Mesenchymal stem cell (in vitro differentiated cells and primary cell): Measurements from ENCODE around the gene CCPG1.

ENCODE experiments used
- DNase-seq: peaks from one replicate; pipeline ENCODE4 v3.0.0-alpha.2; 2013
- H2AFZ ChIP-seq: one replicate; pipeline ENCODE4 v1.6.1; 2013; ENCODE audit warnings: low read depth, mild to moderate bottlenecking, control low read depth, inconsistent platforms, low read length, moderate library complexity
- H2AK5ac ChIP-seq: 2 replicates; pipeline ENCODE4 v1.6.1; 2013; ENCODE audit warnings: low read length, moderate library complexity, mild to moderate bottlenecking, inconsistent platforms; ENCODE audit not compliant: severe bottlenecking
- H2BK120ac ChIP-seq: one replicate; pipeline ENCODE4 v1.6.1; 2013; ENCODE audit warnings: low read depth, mild to moderate bottlenecking, inconsistent platforms, low read length, moderate library complexity
- H2BK12ac ChIP-seq, 2 experiments: one replicate each; pipeline ENCODE4 v1.6.1; 2013; ENCODE audit warnings: inconsistent platforms in 2 of 2, low read length in 2 of 2, mild to moderate bottlenecking in 2 of 2, moderate library complexity in 2 of 2, control low read depth in 1 of 2
- H2BK15ac ChIP-seq: one replicate; pipeline ENCODE4 v1.6.1; 2013; ENCODE audit warnings: mild to moderate bottlenecking, low read depth, inconsistent platforms; ENCODE audit not compliant: poor library complexity, severe bottlenecking
- H2BK5ac ChIP-seq: 2 replicates; pipeline ENCODE4 v1.6.1; 2013; ENCODE audit warnings: low read depth, mild to moderate bottlenecking, low read length, control low read depth, inconsistent platforms; ENCODE audit not compliant: poor library complexity, severe bottlenecking
- H3K14ac ChIP-seq, 2 experiments: one replicate each; pipeline ENCODE4 v1.6.1; 2013; ENCODE audit warnings: inconsistent platforms in 2 of 2, low read length in 2 of 2, control low read depth in 1 of 2, mild to moderate bottlenecking in 1 of 2, moderate library complexity in 1 of 2
- H3K18ac ChIP-seq, 2 experiments: one replicate each; pipeline ENCODE4 v1.6.1; 2013; ENCODE audit warnings: inconsistent platforms in 2 of 2, low read length in 2 of 2, control low read depth in 1 of 2, low read depth in 1 of 2, mild to moderate bottlenecking in 1 of 2
- H3K23ac ChIP-seq, 2 experiments: one replicate each; pipeline ENCODE4 v1.6.1; 2013; ENCODE audit warnings: inconsistent platforms in 2 of 2, low read length in 2 of 2, mild to moderate bottlenecking in 2 of 2, moderate library complexity in 2 of 2, control low read depth in 1 of 2
- H3K27ac ChIP-seq: 2 replicates; pipeline ENCODE4 v1.5.1; 2013; ENCODE audit warnings: mild to moderate bottlenecking, moderate library complexity, low read length, control low read depth, inconsistent platforms; ENCODE audit not compliant: poor library complexity, severe bottlenecking
- H3K27me3 ChIP-seq, 2 experiments: 2 replicates each; pipeline versions ENCODE4 v1.6.1 to v1.7.0; 2013; ENCODE audit warnings: low read length in 2 of 2, mild to moderate bottlenecking in 2 of 2, moderate library complexity in 2 of 2, control low read depth in 1 of 2, inconsistent platforms in 1 of 2; ENCODE audit not compliant: control insufficient read depth in 1 of 2, insufficient read depth in 1 of 2
- H3K36me3 ChIP-seq, 2 experiments: 2 replicates each; pipeline versions ENCODE4 v1.6.1 to v1.7.0; 2013; ENCODE audit warnings: low read length in 2 of 2, control low read depth in 1 of 2, inconsistent platforms in 1 of 2, low read depth in 1 of 2, mild to moderate bottlenecking in 1 of 2; ENCODE audit not compliant: insufficient read depth in 2 of 2, control insufficient read depth in 1 of 2
- H3K4ac ChIP-seq, 2 experiments: one replicate each; pipeline ENCODE4 v1.6.1; 2013; ENCODE audit warnings: inconsistent platforms in 2 of 2, low read length in 2 of 2, mild to moderate bottlenecking in 2 of 2, moderate library complexity in 2 of 2, control low read depth in 1 of 2, low read depth in 1 of 2
- H3K4me1 ChIP-seq: 2 replicates; pipeline ENCODE4 v1.6.1; 2013; ENCODE audit warnings: low read depth, low read length, control low read depth; ENCODE audit not compliant: control insufficient read depth, insufficient read depth
- H3K4me2 ChIP-seq: 2 replicates; pipeline ENCODE4 v1.6.1; 2013; ENCODE audit warnings: low read length, mild to moderate bottlenecking, inconsistent platforms; ENCODE audit not compliant: poor library complexity, severe bottlenecking
- H3K4me3 ChIP-seq, 2 experiments: 2 replicates each; pipeline versions ENCODE4 v1.5.1 to v1.7.0; 2013; ENCODE audit warnings: low read length in 2 of 2, mild to moderate bottlenecking in 2 of 2, control low read depth in 1 of 2, low read depth in 1 of 2; ENCODE audit not compliant: insufficient read depth in 1 of 2
- H3K79me1 ChIP-seq: replicated peaks from 2 replicates; pipeline ENCODE4 v1.6.1; 2013; ENCODE audit warnings: mild to moderate bottlenecking, control low read depth, low read length, inconsistent platforms; ENCODE audit not compliant: poor library complexity, severe bottlenecking
- H3K9ac ChIP-seq: 2 replicates; pipeline ENCODE4 v1.7.0; 2013; ENCODE audit warnings: mild to moderate bottlenecking, low read length, moderate library complexity
- H3K9me3 ChIP-seq: 2 replicates; pipeline ENCODE4 v1.7.0; 2013; ENCODE audit warnings: mild to moderate bottlenecking, low read length; ENCODE audit not compliant: control insufficient read depth
- H4K8ac ChIP-seq: one replicate; pipeline ENCODE4 v1.6.1; 2013; ENCODE audit warnings: inconsistent platforms, mild to moderate bottlenecking, low read length, moderate library complexity
- H4K91ac ChIP-seq: one replicate; pipeline ENCODE4 v1.6.1; 2013; ENCODE audit warnings: mild to moderate bottlenecking, low read length, inconsistent platforms
- WGBS: methylation state at CpG from one replicate; pipeline ENCODE4 v1.1.7; 2013; ENCODE audit warnings: mixed read lengths; 5-methylcytosine and 5-hydroxymethylcytosine counted together

CCPG1 gene

DNA sequence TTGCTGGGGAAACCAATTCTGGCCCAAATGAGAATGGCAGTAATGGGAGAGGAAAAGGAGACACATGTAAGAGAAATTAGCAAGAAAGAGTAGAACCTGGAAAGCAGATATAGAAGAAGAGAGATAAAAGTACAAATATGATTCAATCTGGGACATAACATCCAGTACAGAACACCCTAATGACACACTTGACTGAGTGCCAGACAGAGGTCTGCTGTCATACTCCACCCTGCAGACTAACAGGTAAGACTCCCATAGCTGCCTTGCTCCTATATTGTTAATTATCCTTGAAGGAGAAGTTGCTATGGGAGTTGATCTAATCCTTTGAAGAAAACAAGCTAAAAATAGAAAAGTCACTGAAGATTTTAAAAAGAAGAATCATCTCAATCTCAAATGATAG is 21.1 kb downstream of the CCPG1 start:
- no peak overlapping the region for H2AFZ ChIP-seq
- H2AK5ac ChIP-seq, result no peak overlapping the region
- H3K23ac ChIP-seq, result no peak overlapping the region
- H3K14ac ChIP-seq, result no peak overlapping the region
- H2BK5ac ChIP-seq, result no peak overlapping the region
- DNase-seq, result no peak
- no peak overlapping the region for H2BK12ac ChIP-seq
- H3K9ac ChIP-seq, result no peak overlapping the region
- H4K91ac ChIP-seq, result no peak overlapping the region
- no peak overlapping the region for H3K4me3 ChIP-seq
- H4K8ac ChIP-seq, result no peak overlapping the region
- peaks cover 6% of the 10 kb centered on the region for H3K9me3 ChIP-seq
- no peak overlapping the region for H3K18ac ChIP-seq
- H2BK120ac ChIP-seq, result no peak overlapping the region
- H3K4me1 ChIP-seq, result no peaks in the 10 kb centered on the region
- no peak overlapping the region for H3K4ac ChIP-seq
- no peak overlapping the region for H3K27ac ChIP-seq
- H3K36me3 ChIP-seq, result peaks cover 3 to 46% of the 10 kb centered on the region in 2 experiments
- no peaks in the 10 kb centered on the region for H3K27me3 ChIP-seq
- no peak overlapping the region for H3K4me2 ChIP-seq
- peaks cover 8% of the 10 kb centered on the region for H3K79me1 ChIP-seq
- H2BK15ac ChIP-seq, result no peak overlapping the region

GRCh38 chr15:55383687-55384086 is 24.5 kb downstream of the CCPG1 start:
- H3K36me3 ChIP-seq, result peaks cover 8 to 62% of the 10 kb centered on the region in 2 experiments
- H3K23ac ChIP-seq, result no peak overlapping the region
- H3K4ac ChIP-seq, result no peak overlapping the region
- no peak overlapping the region for H3K4me3 ChIP-seq
- no peak overlapping the region for H4K8ac ChIP-seq
- no peak overlapping the region for H3K18ac ChIP-seq
- no peaks in the 10 kb centered on the region for H3K27me3 ChIP-seq
- H3K4me2 ChIP-seq, result no peak overlapping the region
- H2BK5ac ChIP-seq, result no peak overlapping the region
- DNase-seq, result no peak
- peaks cover 6% of the 10 kb centered on the region for H3K9me3 ChIP-seq
- H2AFZ ChIP-seq, result no peak overlapping the region
- no peak overlapping the region for H4K91ac ChIP-seq
- no peak overlapping the region for H2AK5ac ChIP-seq
- WGBS, result 100% methylated on average over 1 of the region's 2 CpGs
- H3K14ac ChIP-seq, result no peak overlapping the region
- no peak overlapping the region for H2BK120ac ChIP-seq
- H2BK12ac ChIP-seq, result no peak overlapping the region
- H3K79me1 ChIP-seq, result peaks cover 5% of the 10 kb centered on the region
- no peaks in the 10 kb centered on the region for H3K4me1 ChIP-seq
- no peak overlapping the region for H3K27ac ChIP-seq
- no peak overlapping the region for H2BK15ac ChIP-seq
- H3K9ac ChIP-seq, result no peak overlapping the region

GRCh38 chr15:55381595-55381994 is 26.6 kb downstream of the CCPG1 start:
- Histone ChIP-seq H3K9me3 (peaks cover 6% of the 10 kb centered on the region), H3K23ac (no peak overlapping the region), H2BK12ac (no peak overlapping the region), H2AFZ (no peak overlapping the region), H2BK5ac (no peak overlapping the region), H3K4ac (no peak overlapping the region), H3K4me1 (no peaks in the 10 kb centered on the region), H3K27ac (no peak overlapping the region), H3K79me1 (peaks cover 2% of the 10 kb centered on the region), H2BK120ac (no peak overlapping the region), H4K91ac (no peak overlapping the region), H2BK15ac (no peak overlapping the region), H3K4me2 (no peak overlapping the region), H2AK5ac (no peak overlapping the region), H3K4me3 (no peak overlapping the region), H3K18ac (no peak overlapping the region), H3K27me3 (no peaks in the 10 kb centered on the region), H3K36me3 (peaks cover 8 to 69% of the 10 kb centered on the region in 2 experiments), H3K9ac (no peak overlapping the region), H4K8ac (no peak overlapping the region), H3K14ac (no peak overlapping the region)
- no peak for DNase-seq

- no peak overlapping the region for H3K9ac ChIP-seq
- H3K36me3 ChIP-seq, result peaks cover 11 to 68% of the 10 kb centered on the region in 2 experiments
- peaks cover 2% of the 10 kb centered on the region for H3K79me1 ChIP-seq
- peaks cover 6% of the 10 kb centered on the region for H3K9me3 ChIP-seq
- H3K4ac ChIP-seq, result no peak overlapping the region
- no peak overlapping the region for H2BK120ac ChIP-seq
- no peak overlapping the region for H2AFZ ChIP-seq
- no peak overlapping the region for H2AK5ac ChIP-seq
- H3K23ac ChIP-seq, result no peak overlapping the region
- no peak overlapping the region for H4K91ac ChIP-seq
- no peak overlapping the region for H3K18ac ChIP-seq
- no peak overlapping the region for H2BK5ac ChIP-seq
- H3K4me1 ChIP-seq, result no peaks in the 10 kb centered on the region
- H3K14ac ChIP-seq, result no peak overlapping the region
- no peak for DNase-seq
- H2BK15ac ChIP-seq, result no peak overlapping the region
- no peak overlapping the region for H2BK12ac ChIP-seq
- WGBS, result 91% methylated on average over 4 of the region's 5 CpGs
- H3K4me2 ChIP-seq, result no peak overlapping the region
- H3K27me3 ChIP-seq, result no peaks in the 10 kb centered on the region
- H3K27ac ChIP-seq, result no peak overlapping the region
- H4K8ac ChIP-seq, result no peak overlapping the region
- H3K4me3 ChIP-seq, result no peak overlapping the region
Observed at GRCh38 chr15:55379095-55379494, 29.1 kb downstream of the CCPG1 start.
